Gastroesophageal sphincter (tissue), 4 donors: Measurements from ENCODE around the gene TRMT2A. TPM values are rescaled to one million over a fixed set of nuclear protein-coding genes. Genes with fewer than 3 reads are reported as not detected.
A peak's percentile ranks its signal among the peaks of the same experiment; 100 is the strongest.

ENCODE experiments used
- ATAC-seq: fragments of 150-250 bp; one replicate; pipeline ENCODE4 v1.9.1; 2016; ENCODE audit warnings: mild to moderate bottlenecking, moderate library complexity
- H3K27ac ChIP-seq, 4 donors: fragments of 200-600 bp; sonication (generic) in 3 of 4; 1 replicate in 3 of 4; 2 replicates in 1 of 4; pipeline ENCODE4 v1.5.1; 2016 to 2019
- H3K27me3 ChIP-seq: fragments of 200-600 bp; sonication (generic); one replicate; pipeline ENCODE4 v1.5.1; 2019
- H3K36me3 ChIP-seq, 2 donors: fragments of 200-600 bp; sonication (generic); one replicate each; pipeline ENCODE4 v1.5.1; 2019; ENCODE audit warnings: control low read depth in 1 of 2
- H3K4me1 ChIP-seq, 3 donors: fragments of 200-600 bp; sonication (generic); 1 replicate in 2 of 3; 2 replicates in 1 of 3; pipeline ENCODE4 v1.5.1; 2016 to 2019; ENCODE audit warnings: control low read depth in 2 of 3
- H3K4me3 ChIP-seq, 2 donors: fragments of 200-600 bp; sonication (generic); one replicate each; pipeline ENCODE4 v1.5.1; 2019; ENCODE audit warnings: mild to moderate bottlenecking in 1 of 2, moderate library complexity in 1 of 2
- H3K9me3 ChIP-seq, 3 donors: fragments of 200-600 bp; sonication (generic); one replicate each; pipeline ENCODE4 v1.5.1; 2017 to 2019; ENCODE audit warnings: control low read depth in 2 of 3
- EP300 ChIP-seq: sonication (generic); formaldehyde crosslinking; IDR thresholded peaks from one replicate; pipeline ENCODE4 v1.6.1; 2017; ENCODE audit warnings: antibody characterized with exemption, mild to moderate bottlenecking
- POLR2A ChIP-seq, 2 donors: fragments of 450-650 bp; IDR thresholded peaks; one replicate each; pipeline ENCODE4 v1.6.1; 2017; ENCODE audit warnings: antibody characterized with exemption in 2 of 2, mild to moderate bottlenecking in 2 of 2, moderate library complexity in 1 of 2
- POLR2AphosphoS5 ChIP-seq: sonication (generic); formaldehyde crosslinking; IDR thresholded peaks from one replicate; pipeline ENCODE4 v1.6.1; 2017; ENCODE audit warnings: antibody characterized with exemption
- WGBS, 2 donors: methylation state at CpG; one replicate each; pipeline ENCODE4 v1.1.5; 2018; ENCODE audit warnings: low coverage in 1 of 2; 5-methylcytosine and 5-hydroxymethylcytosine counted together
- total RNA-seq, 4 donors: library from RNA; depleted of rRNA; stranded (reverse); fragments of >200 nt; gene quantifications; one replicate each; pipeline ENCODE4 v1.1.0, GENCODE V29; 2016
- TF ChIP-seq, protein P1 (sequence below), 4 experiments: fragments of 200-600 bp in 2 of 4; fragments of 450-650 bp in 2 of 4; sonication (generic) in 1 of 4; IDR thresholded peaks; one replicate each; pipeline ENCODE4 v1.5.1; 2017 to 2019; ENCODE audit warnings: antibody characterized with exemption in 4 of 4, mild to moderate bottlenecking in 2 of 4, moderate library complexity in 2 of 4

TRMT2A gene
- total RNA-seq = 10 to 100 TPM; 24.1 to 57.0 (median 36.3) TPM

GRCh38 chr22:20116951-20117632 is at the start of gene TRMT2A:
TSS of gene TRMT2A (minus strand) at chr22:20117226. CDS start at chr22:20116906, 320 bp downstream.
- WGBS, 2 donors = 0% methylated on average over 11 of the region's 88 CpGs; no CpG with 5 or more reads in 1 of the 2 donors
- Histone ChIP-seq H3K27ac (peak within 1 kb of the TSS; percentile 73 to 90 (median 88)), H3K4me3 (peak within 1 kb of the TSS; percentile 74 to 91), H3K9me3 (no peaks in the 10 kb centered on the region), H3K36me3 (peaks cover 0 to 72% of the 10 kb centered on the region in 2 donors), H3K4me1 (peaks cover 0 to 71% (median 22%) of the 10 kb centered on the region in 3 donors), H3K27me3 (no peaks in the 10 kb centered on the region)
- ATAC-seq = peak; percentile 95
- TF ChIP-seq EP300 = no peak
- TF ChIP-seq POLR2AphosphoS5 = peak; percentile 75
- TF ChIP-seq, protein P1, sequence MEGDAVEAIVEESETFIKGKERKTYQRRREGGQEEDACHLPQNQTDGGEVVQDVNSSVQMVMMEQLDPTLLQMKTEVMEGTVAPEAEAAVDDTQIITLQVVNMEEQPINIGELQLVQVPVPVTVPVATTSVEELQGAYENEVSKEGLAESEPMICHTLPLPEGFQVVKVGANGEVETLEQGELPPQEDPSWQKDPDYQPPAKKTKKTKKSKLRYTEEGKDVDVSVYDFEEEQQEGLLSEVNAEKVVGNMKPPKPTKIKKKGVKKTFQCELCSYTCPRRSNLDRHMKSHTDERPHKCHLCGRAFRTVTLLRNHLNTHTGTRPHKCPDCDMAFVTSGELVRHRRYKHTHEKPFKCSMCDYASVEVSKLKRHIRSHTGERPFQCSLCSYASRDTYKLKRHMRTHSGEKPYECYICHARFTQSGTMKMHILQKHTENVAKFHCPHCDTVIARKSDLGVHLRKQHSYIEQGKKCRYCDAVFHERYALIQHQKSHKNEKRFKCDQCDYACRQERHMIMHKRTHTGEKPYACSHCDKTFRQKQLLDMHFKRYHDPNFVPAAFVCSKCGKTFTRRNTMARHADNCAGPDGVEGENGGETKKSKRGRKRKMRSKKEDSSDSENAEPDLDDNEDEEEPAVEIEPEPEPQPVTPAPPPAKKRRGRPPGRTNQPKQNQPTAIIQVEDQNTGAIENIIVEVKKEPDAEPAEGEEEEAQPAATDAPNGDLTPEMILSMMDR (IDR thresholded peaks at IDR 0.05) = peak in 3 of 4 experiments; percentile 24 to 25 (median 25)
- TF ChIP-seq POLR2A (IDR thresholded peaks at IDR 0.05) = peak; percentile 42 to 55

GRCh38 chr22:20166703-20167102 is 49.7 kb upstream of the TRMT2A start:
- peaks cover 15% of the 10 kb centered on the region for H3K27me3 ChIP-seq
- no peak overlapping the region for H3K27ac ChIP-seq
- no peaks in the 10 kb centered on the region for H3K4me1 ChIP-seq
- H3K4me3 ChIP-seq = no peak overlapping the region
- no peaks in the 10 kb centered on the region for H3K9me3 ChIP-seq
- WGBS, 2 donors = 60% methylated on average over 1 of the region's 9 CpGs; no CpG with 5 or more reads in 1 of the 2 donors
- TF ChIP-seq POLR2A (IDR thresholded peaks at IDR 0.05) (no peak), POLR2AphosphoS5 (no peak), EP300 (no peak)
- TF ChIP-seq, protein P1 (IDR thresholded peaks at IDR 0.05) = no peak
- ATAC-seq = no peak
- no peaks in the 10 kb centered on the region for H3K36me3 ChIP-seq

DNA sequence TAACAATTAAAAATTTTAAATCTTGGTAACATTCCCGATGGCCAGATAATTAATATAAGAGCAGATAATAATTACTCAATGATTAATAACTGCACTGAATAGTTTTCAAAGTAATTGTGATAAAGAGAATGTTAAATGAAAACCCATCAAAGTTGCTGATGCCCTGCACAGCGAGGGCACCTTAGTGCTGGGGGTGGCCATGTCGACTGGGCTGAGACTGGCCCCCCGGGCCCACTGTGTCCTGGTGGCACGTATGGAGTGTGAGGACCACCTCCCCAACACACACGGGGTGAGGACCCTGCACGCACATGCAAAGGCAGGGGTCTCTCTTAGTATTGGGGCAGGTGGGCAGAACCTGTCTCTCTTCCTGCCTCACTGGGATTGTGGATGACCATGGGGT is 48.9 kb upstream of the TRMT2A start:
- ATAC-seq = no peak
- H3K27ac ChIP-seq = no peak overlapping the region
- peaks cover 15% of the 10 kb centered on the region for H3K27me3 ChIP-seq
- H3K36me3 ChIP-seq = no peaks in the 10 kb centered on the region
- 40 to 78% methylated on average over 1 to 3 of the region's 7 CpGs for WGBS, 2 donors
- H3K4me1 ChIP-seq = no peaks in the 10 kb centered on the region
- H3K4me3 ChIP-seq = no peak overlapping the region
- no peaks in the 10 kb centered on the region for H3K9me3 ChIP-seq
- TF ChIP-seq POLR2A (IDR thresholded peaks at IDR 0.05) (no peak), POLR2AphosphoS5 (no peak), EP300 (no peak)
- TF ChIP-seq, protein P1 (IDR thresholded peaks at IDR 0.05) = no peak

- Histone ChIP-seq H3K27me3 (peaks cover 15% of the 10 kb centered on the region), H3K36me3 (no peaks in the 10 kb centered on the region), H3K27ac (no peak overlapping the region), H3K4me1 (no peaks in the 10 kb centered on the region), H3K4me3 (no peak overlapping the region), H3K9me3 (no peaks in the 10 kb centered on the region)
- TF ChIP-seq, protein P1 (IDR thresholded peaks at IDR 0.05) = no peak
- TF ChIP-seq EP300 = no peak
- no peak for TF ChIP-seq POLR2A (IDR thresholded peaks at IDR 0.05)
- TF ChIP-seq POLR2AphosphoS5 = no peak
- no peak for ATAC-seq
- 78% methylated on average over 3 of the region's 12 CpGs; no CpG with 5 or more reads in 1 of the 2 donors for WGBS, 2 donors
These were observed 48.4 kb upstream of the TRMT2A start for GRCh38 chr22:20165421-20165820.

GRCh38 chr22:20164863-20165262 is 47.8 kb upstream of the TRMT2A start:
- ATAC-seq = no peak
- Histone ChIP-seq H3K27me3 (peaks cover 15% of the 10 kb centered on the region), H3K27ac (no peak overlapping the region), H3K4me1 (no peaks in the 10 kb centered on the region), H3K9me3 (no peaks in the 10 kb centered on the region), H3K36me3 (no peaks in the 10 kb centered on the region), H3K4me3 (no peak overlapping the region)
- no CpG with 5 or more reads among the region's 11 CpGs for WGBS, 2 donors
- TF ChIP-seq POLR2A (IDR thresholded peaks at IDR 0.05) = no peak
- no peak for TF ChIP-seq EP300
- TF ChIP-seq, protein P1 (IDR thresholded peaks at IDR 0.05) = no peak
- TF ChIP-seq POLR2AphosphoS5 = no peak
